Natural killer cell (primary cell): ENCODE measurements around the gene PLXNA2. TPM values are rescaled to one million over a fixed set of nuclear protein-coding genes. Genes with fewer than 3 reads are reported as not detected.

Source experiments
- ATAC-seq, 3 donors: fragments of 150-1000 bp in 2 of 3; fragments of 200-7000 bp in 1 of 3; cut with Tn5 transposase; 1 replicate in 1 of 3; 2 replicates in 2 of 3; pipeline ENCODE4 v1.10.0; 2021; ENCODE audit warnings: mild to moderate bottlenecking in 2 of 3, moderate library complexity in 2 of 3
- DNase-seq, 2 donors: peaks; one replicate each; pipeline versions ENCODE4 v3.0.0 to v3.0.0-alpha.2; 2013 to 2021; ENCODE audit warnings: mixed read lengths in 1 of 2
- H3K27ac ChIP-seq: one replicate; pipeline ENCODE4 v1.5.1; 2013; ENCODE audit warnings: mild to moderate bottlenecking, low read length
- H3K27me3 ChIP-seq: one replicate; pipeline ENCODE4 v1.6.1; 2013; ENCODE audit warnings: low read length; ENCODE audit not compliant: control insufficient read depth, insufficient read depth
- H3K36me3 ChIP-seq: one replicate; pipeline ENCODE4 v1.6.1; 2013; ENCODE audit warnings: low read length; ENCODE audit not compliant: control insufficient read depth, insufficient read depth
- H3K4me1 ChIP-seq: one replicate; pipeline ENCODE4 v1.6.1; 2013; ENCODE audit warnings: low read length; ENCODE audit not compliant: control insufficient read depth, insufficient read depth
- H3K4me3 ChIP-seq: one replicate; pipeline ENCODE4 v1.5.1; 2013; ENCODE audit warnings: low read length
- H3K9me3 ChIP-seq: one replicate; pipeline ENCODE4 v1.6.1; 2013; ENCODE audit warnings: low read length; ENCODE audit not compliant: control insufficient read depth, insufficient read depth
- H3K27ac Mint-ChIP-seq, 2 donors: one replicate each; pipeline ENCODE4 v1.8.0; 2022; ENCODE audit warnings: mild to moderate bottlenecking in 2 of 2, mixed read lengths in 2 of 2, moderate library complexity in 1 of 2
- H3K27me3 Mint-ChIP-seq, 2 donors: one replicate each; pipeline ENCODE4 v1.8.0; 2022; ENCODE audit warnings: low read depth in 2 of 2, mixed read lengths in 2 of 2
- H3K36me3 Mint-ChIP-seq: one replicate; pipeline ENCODE4 v1.8.0; 2022; ENCODE audit warnings: mixed read lengths
- H3K4me1 Mint-ChIP-seq, 2 donors: one replicate each; pipeline ENCODE4 v1.8.0; 2022; ENCODE audit warnings: mixed read lengths in 2 of 2
- H3K4me3 Mint-ChIP-seq: one replicate; pipeline ENCODE4 v1.8.0; 2022; ENCODE audit warnings: mild to moderate bottlenecking, moderate library complexity, mixed read lengths
- H3K9me3 Mint-ChIP-seq, 2 donors: one replicate each; pipeline ENCODE4 v1.8.0; 2022; ENCODE audit warnings: mixed read lengths in 2 of 2
- WGBS: methylation state at CpG from one replicate; pipeline ENCODE4 v1.1.7; 2013; ENCODE audit warnings: missing lambda C conversion rate; ENCODE audit not compliant: insufficient coverage; 5-methylcytosine and 5-hydroxymethylcytosine counted together
- intact Hi-C: fragments of 100-400 bp; cut with micrococcal nuclease; formaldehyde crosslinking; loops from one replicate; pipeline ENCODE4 v1.14.2; 2022
- total RNA-seq, 4 donors: library from RNA; stranded (reverse); fragments of 120-200 nt in 1 of 4; gene quantifications; one replicate each; pipeline versions ENCODE4 v1.2.3 to v1.2.4, GENCODE V29; 2013 to 2022
- TF ChIP-seq, protein P1 (sequence below): fragments of 200-600 bp; IDR thresholded peaks from one replicate; pipeline ENCODE4 v1.8.0; 2022; ENCODE audit warnings: antibody characterized with exemption

PLXNA2 gene
- total RNA-seq, 3 donors from 2014 or later (not counting 1 experiment from before 2014, with no cell fraction given): 2.8 to 8.4 (median 2.8) TPM

GRCh38 chr1:208153386-208153785 lies 90.8 kb downstream of the PLXNA2 start:
- Histone ChIP-seq H3K4me3 (no peak overlapping the region), H3K4me1 (no peaks in the 10 kb centered on the region), H3K27ac (no peak overlapping the region), H3K36me3 (no peaks in the 10 kb centered on the region), H3K9me3 (no peaks in the 10 kb centered on the region), H3K27me3 (no peaks in the 10 kb centered on the region)
- WGBS: 89% methylated on average over 6 of the region's 6 CpGs
- Mint-ChIP-seq H3K9me3 (no peaks in the 10 kb centered on the region), H3K4me1 (no peaks in the 10 kb centered on the region), H3K27ac (no peak overlapping the region), H3K36me3 (no peaks in the 10 kb centered on the region), H3K27me3 (peaks cover 6 to 8% of the 10 kb centered on the region in 2 donors), H3K4me3 (no peak overlapping the region)
- intact Hi-C loops: no loop called here
- TF ChIP-seq, protein P1, sequence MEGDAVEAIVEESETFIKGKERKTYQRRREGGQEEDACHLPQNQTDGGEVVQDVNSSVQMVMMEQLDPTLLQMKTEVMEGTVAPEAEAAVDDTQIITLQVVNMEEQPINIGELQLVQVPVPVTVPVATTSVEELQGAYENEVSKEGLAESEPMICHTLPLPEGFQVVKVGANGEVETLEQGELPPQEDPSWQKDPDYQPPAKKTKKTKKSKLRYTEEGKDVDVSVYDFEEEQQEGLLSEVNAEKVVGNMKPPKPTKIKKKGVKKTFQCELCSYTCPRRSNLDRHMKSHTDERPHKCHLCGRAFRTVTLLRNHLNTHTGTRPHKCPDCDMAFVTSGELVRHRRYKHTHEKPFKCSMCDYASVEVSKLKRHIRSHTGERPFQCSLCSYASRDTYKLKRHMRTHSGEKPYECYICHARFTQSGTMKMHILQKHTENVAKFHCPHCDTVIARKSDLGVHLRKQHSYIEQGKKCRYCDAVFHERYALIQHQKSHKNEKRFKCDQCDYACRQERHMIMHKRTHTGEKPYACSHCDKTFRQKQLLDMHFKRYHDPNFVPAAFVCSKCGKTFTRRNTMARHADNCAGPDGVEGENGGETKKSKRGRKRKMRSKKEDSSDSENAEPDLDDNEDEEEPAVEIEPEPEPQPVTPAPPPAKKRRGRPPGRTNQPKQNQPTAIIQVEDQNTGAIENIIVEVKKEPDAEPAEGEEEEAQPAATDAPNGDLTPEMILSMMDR: no peak
- DNase-seq (no peak), ATAC-seq (no peak)

DNA sequence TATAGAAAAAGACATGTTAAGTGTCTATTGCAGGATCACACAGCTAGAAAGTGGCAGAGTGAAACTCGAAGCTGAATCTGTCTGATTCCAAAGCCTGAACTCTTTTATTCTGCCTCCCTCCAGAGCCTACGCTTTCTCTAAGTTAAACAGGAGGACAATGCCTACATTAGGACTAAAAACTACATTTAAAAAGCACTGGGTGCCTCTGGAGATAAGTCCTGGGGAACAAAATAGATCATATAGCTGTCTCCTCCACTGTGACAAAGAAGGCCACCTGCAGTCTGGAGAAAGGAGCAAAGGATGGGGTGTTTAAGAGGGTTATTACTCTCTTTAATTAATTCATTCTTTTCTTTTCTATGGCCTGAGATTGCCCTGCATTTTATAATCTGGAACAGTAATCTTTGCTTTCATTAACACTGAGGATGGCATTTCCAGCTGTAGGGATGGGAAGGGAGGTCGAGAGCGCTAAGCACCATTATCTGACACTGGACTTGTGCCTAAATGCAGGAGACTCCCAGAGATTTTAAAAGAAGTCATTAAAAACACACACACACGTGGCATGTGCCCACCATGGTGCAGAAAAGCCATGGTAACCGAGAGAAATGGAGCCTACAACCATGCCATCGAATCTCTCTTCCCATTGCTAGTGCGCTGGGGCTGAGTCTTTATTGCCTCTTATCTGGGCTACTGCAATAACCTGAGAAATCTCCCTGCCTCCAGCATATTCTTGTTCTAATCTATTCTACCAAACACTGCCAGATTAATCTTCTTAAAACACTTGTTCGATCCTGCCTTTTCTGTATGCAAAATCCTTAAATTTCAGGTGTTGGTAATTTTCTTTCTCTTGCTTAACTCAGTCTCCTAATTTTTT lies 92.2 kb downstream of the PLXNA2 start:
- H3K4me3 ChIP-seq: no peak overlapping the region
- Mint-ChIP-seq H3K4me3 (no peak overlapping the region), H3K27ac (no peak overlapping the region), H3K36me3 (no peaks in the 10 kb centered on the region), H3K9me3 (no peaks in the 10 kb centered on the region), H3K4me1 (no peaks in the 10 kb centered on the region), H3K27me3 (peaks cover 6 to 8% of the 10 kb centered on the region in 2 donors)
- no peak overlapping the region for H3K27ac ChIP-seq
- H3K27me3 ChIP-seq: no peaks in the 10 kb centered on the region
- WGBS: 82% methylated on average over 9 of the region's 9 CpGs
- ATAC-seq: no peak
- H3K36me3 ChIP-seq: no peaks in the 10 kb centered on the region
- intact Hi-C loops: no loop called here
- no peaks in the 10 kb centered on the region for H3K4me1 ChIP-seq
- no peaks in the 10 kb centered on the region for H3K9me3 ChIP-seq
- DNase-seq: no peak
- TF ChIP-seq, protein P1: no peak

GRCh38 chr1:208150833-208151458 lies 93.2 kb downstream of the PLXNA2 start:
- no peak overlapping the region for H3K27ac Mint-ChIP-seq
- Histone ChIP-seq H3K27me3 (no peaks in the 10 kb centered on the region), H3K4me3 (no peak overlapping the region), H3K36me3 (no peaks in the 10 kb centered on the region), H3K27ac (no peak overlapping the region), H3K4me1 (no peaks in the 10 kb centered on the region), H3K9me3 (no peaks in the 10 kb centered on the region)
- TF ChIP-seq, protein P1: no peak
- DNase-seq (no peak), ATAC-seq (no peak)
- WGBS: 91% methylated on average over 6 of the region's 6 CpGs
- H3K9me3 Mint-ChIP-seq: no peaks in the 10 kb centered on the region
- H3K4me1 Mint-ChIP-seq: no peaks in the 10 kb centered on the region
- no peaks in the 10 kb centered on the region for H3K36me3 Mint-ChIP-seq
- peaks cover 6 to 8% of the 10 kb centered on the region in 2 donors for H3K27me3 Mint-ChIP-seq
- H3K4me3 Mint-ChIP-seq: no peak overlapping the region
- intact Hi-C loops: no loop called here
